Activated CD8-positive, alpha-beta memory T cell treated with anti-CD3 and anti-CD28 coated beads for 1 hour (primary cell): Measurements from ENCODE around the gene NT5C1B.

Experiments used
- DNase-seq, 2 donors: peaks; one replicate each; pipeline ENCODE4 v3.0.0-alpha.2; 2020; ENCODE audit warnings: low read depth in 1 of 2; ENCODE audit errors: extremely low read depth in 1 of 2

Gene NT5C1B

GRCh38 chr2:18552351-18553077 is 36.9 kb downstream of the NT5C1B start:
- DNase-seq: no peak

- no peak for DNase-seq
Measured at GRCh38 chr2:18551623-18552022, 37.7 kb downstream of the NT5C1B start.

DNA sequence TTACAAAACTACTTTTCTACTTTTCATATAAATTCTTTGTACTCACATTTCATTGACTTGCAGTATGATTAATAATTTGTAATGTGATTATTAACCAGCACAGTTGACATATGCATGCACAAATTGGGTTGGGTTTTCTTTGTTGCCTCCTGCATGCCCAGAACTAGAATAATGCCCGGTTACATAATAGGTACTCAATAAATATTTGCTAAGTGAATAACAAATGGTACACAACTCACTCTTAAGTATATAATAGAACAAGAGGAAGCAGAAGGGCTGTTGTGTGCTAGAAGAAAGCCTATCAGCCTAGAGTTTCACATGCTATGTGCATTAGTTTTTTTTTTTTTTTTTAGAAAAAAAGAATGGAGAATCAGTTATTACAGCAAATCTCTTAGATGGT is 38.2 kb downstream of the NT5C1B start:
- no peak for DNase-seq

DNA sequence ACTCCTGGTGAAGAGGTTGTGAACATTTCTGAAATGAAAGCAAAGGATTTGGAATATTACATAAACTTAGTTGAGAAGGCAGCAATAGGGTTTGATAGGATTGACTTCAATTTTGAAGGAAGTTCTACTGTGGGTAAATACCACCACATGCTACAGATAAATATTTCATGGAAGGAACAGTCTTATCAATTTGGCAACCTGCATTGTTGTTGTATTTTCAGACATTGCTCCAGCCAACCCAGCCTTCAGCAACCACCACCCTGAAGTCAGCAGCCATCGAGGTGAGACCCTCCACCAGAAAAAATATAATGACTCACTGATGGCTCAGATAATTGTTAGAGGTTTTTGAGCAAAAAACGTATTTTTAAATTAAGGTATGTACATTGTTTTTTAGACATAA is 38.9 kb downstream of the NT5C1B start:
- no peak for DNase-seq

GRCh38 chr2:18549083-18549482 is 40.3 kb downstream of the NT5C1B start:
- no peak for DNase-seq

- no peak for DNase-seq
Measured at GRCh38 chr2:18548621-18549020, 40.7 kb downstream of the NT5C1B start.

GRCh38 chr2:18546567-18546966 is 42.8 kb downstream of the NT5C1B start:
- no peak for DNase-seq

GRCh38 chr2:18545384-18545783 is 44.0 kb downstream of the NT5C1B start:
- DNase-seq: no peak

GRCh38 chr2:18544171-18544570 is 45.2 kb downstream of the NT5C1B start:
- DNase-seq: no peak

DNA sequence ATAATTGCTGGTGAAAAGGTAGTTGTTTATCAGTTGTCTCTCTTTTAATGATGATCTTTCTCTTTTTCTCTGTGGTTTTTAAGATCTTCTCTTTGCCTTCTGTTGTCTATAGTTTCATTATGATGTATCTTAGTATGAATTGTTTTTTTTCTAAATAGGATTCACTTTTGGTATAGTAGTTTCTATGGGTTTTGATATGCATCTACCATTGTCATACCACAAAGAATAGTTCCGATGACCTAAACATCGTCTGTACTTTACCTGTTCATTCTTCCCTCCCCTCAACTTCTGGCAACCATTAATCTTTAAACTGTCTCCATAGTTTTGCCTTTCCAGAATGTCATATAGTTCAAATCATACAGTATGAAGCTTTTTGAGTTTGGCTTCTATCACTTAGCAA is 48.5 kb downstream of the NT5C1B start:
- DNase-seq: no peak

GRCh38 chr2:18536697-18537096 is 52.7 kb downstream of the NT5C1B start:
- DNase-seq: no peak

DNA sequence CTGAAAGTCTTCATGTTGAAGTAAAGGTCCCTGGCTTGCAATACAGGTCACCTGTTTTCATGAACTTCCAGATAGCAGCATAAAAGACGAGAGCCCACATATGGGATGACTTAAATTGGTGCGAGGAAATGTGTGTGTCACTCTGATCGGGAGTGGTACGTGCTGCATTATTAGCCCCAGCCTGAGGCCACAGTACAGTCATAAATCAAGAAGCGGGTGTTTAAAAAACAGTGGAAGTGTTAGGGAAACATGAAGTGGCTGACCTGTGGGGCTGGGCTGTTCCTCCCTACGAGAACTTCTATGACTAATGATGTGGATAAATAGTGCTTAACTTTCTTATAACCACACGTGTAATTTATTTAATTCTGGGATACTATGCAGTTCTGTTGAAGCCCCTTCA is 53.3 kb downstream of the NT5C1B start:
- DNase-seq: no peak

- DNase-seq: no peak
Measured at GRCh38 chr2:18531194-18531593, 58.2 kb downstream of the NT5C1B start.

GRCh38 chr2:18527822-18528221 is 61.5 kb downstream of the NT5C1B start:
- DNase-seq: no peak

DNA sequence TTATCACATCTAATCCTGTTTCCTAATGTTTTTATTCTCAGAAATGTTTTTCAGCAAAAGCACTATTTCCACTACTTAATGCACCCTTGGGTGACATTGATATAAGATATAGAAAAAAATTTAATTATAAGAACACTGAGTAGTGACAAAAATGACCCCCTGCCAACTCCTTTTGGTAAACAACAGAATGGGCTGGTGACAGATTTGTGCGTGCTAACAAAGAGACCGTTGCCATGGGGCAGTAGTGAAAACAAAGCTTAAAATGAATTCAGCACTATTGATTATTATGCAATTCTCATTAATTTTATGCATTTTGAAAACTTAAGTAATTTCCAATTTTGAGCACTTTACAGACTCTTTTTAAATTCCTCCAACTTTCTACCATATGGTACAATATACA is 62.0 kb downstream of the NT5C1B start:
- no peak for DNase-seq

DNA sequence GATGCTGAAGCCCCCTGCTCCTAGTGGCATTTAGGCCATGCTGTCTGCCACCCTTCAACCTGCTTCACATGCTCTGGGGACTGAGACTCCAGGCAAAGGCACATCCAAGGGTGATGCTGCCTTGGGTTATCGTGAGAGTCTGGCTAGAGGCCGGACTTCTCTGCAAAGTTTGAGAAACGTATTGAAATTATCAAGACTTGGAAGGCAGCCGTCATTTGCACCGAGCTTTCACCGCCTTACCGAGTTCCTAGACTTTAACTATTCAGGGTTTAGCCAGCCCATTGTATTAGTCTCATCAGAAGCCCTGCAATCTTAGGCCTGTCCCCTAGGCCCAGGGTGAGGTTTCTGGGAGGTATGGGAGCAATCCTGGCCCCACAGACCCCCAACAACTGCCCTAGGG is 62.9 kb downstream of the NT5C1B start:
- no peak for DNase-seq

DNA sequence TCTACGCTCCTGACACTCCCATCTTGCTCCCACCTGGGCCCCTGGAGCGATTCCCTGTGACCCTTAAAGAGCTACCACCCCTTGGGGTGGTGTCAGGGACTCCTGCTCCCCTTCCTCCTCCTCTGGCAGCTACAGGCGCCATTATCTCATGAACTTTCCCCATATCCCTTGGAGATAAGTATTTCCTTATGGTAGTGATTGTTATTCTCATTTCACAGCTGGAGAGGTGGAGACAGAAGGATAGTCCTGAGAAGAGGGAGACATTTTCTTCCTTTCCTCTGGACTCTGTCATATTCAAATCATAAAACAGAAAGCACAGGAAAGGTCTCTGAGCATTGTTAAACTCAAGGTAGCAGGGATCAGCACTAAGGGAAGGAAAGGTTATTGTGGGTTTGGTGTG is 63.5 kb downstream of the NT5C1B start:
- no peak for DNase-seq

DNA sequence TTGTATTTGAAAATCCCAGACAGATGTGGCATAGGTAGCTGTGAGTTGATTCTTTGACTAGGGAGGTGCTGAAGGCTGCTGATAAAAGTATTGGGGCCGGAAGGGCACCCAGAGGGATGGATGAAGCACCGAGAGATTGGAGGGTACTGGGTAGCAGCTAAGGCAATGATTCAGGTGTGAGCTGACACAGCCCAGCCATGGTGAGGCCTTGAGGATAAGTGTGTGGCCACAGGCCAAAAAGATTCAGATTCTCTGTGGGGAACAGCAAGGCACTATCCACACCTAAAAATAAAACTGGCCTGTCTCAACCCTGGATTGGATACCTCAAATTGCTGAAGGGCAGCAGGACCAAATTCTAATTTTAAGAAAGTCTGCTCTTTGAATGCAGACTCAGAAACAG is 64.1 kb downstream of the NT5C1B start:
- DNase-seq: no peak

DNA sequence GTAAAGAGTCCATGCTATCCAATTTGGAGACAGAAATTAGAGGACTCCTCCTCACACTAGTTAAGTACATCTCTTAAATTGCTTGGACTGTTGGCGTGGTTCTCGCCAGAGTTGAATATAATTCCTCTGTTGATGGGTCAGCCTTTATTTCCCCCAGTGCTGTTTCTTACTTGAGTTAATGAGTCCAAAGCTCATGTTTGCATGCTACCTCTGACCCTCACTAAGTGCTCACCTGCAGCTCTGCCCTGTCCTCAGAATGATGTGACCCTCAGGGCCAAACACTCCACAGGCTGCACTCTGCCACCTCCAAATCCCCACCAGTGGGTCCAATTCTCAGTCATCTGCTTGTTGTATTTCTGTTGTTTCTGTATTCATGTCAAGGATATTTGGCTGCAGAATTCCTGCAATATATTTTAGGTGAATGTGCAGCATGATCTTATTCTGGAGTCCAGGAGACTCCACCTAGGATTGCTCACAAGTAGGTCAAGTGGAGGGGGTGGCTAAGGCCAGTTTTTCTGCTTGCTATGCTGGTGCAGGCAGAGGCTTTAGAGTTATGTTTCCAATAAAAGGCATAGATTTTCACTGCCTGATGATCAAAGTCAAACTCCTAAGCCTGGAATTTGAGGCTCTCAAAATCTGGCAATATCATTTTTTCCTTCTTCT is 66.8 kb downstream of the NT5C1B start:
- no peak for DNase-seq

DNA sequence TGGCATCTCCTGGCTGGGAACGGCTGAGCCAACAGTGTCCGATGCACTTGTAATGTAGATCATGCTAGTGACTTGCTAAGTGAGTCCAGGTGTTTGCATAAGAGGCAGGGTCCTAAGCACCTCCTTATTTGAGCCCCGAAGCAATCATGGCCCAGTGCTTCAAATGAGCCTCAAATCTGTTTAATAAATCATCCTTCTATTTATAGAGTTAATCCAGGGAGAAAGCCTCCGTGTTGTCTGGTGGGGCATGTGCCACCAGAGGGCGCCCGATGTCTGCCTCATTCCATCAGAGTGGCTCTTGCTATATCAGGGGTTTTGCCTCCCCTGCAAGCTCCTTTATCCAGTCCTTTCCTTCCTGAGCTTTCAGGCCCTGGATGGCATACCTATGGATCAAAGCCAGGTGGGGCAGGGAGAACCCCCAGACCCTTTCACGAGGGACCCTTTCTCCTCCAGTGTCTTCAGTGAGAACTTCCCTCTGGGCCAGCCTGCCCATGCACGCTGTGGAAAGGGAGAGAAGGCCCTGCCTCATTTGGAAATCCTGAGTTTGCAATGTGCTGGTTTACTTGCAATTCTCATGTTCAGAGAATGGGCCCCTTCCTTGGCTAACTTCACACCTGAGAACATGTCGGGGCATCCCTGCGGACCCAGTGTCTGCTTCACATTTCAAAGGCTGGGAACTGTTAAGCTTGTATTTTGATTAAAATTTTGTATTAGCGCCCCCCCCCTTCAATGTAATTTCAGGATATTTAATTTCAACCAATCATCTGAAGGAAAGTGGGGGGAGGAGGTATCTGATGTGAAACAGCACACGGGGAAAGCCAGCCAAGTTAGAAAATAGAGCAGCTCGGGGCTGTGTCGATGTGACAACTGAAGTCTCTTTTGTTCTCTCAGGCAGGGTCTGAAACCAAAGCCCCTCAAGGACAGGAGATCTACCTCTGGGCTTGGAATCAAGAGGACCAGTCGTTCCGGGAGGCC is 68.6 kb downstream of the NT5C1B start:
- DNase-seq: peak; percentile 25 to 70

GRCh38 chr2:18519914-18520450 is 69.4 kb downstream of the NT5C1B start:
- DNase-seq: no peak
